HepG2 (cell line): ENCODE measurements around the gene PRSS33. TPM values are rescaled to one million over a fixed set of nuclear protein-coding genes. Genes with fewer than 3 reads are reported as not detected.

Experiments used
- ATAC-seq: fragments of 200-7000 bp; cut with Tn5 transposase; 3 replicates; pipeline ENCODE4 v1.9.1; 2020; ENCODE audit warnings: mild to moderate bottlenecking, moderate library complexity
- BruUV-seq: library from RNA; stranded (reverse); fragments of 400-500 nt; replicated peaks from 2 replicates; lab custom pipeline; 2021; lab: Mats Ljungman, UMichigan
- CTCF ChIA-PET: fragments of 300-600 bp; formaldehyde crosslinking; extraction: SDS; loops from one replicate; lab custom pipeline; 2021; ENCODE audit warnings: low total read pairs, inconsistent platforms, low intra/inter-chr PET ratio; lab: Yijun Ruan, JAX
- POLR2A ChIA-PET: fragments of 350-600 bp; sonication (Branson Sonifier 250); formaldehyde crosslinking; loops from one replicate; lab custom pipeline; 2020; ENCODE audit warnings: antibody characterized with exemption, inconsistent platforms; lab: Yijun Ruan, JAX
- DNase-seq: peaks from one replicate; pipeline ENCODE4 v3.0.0-alpha.2; 2015; ENCODE audit warnings: low spot score
- FAIRE-seq: peaks from 3 replicates; lab custom pipeline; 2011; peaks lifted over from hg19 to GRCh38; lab: Jason Lieb, UNC
- H2AFZ ChIP-seq: one replicate; pipeline ENCODE4 v1.6.1; 2011; ENCODE audit warnings: low read length, inconsistent platforms
- H3K27ac ChIP-seq: fragments of 300-600 bp; 3 replicates; pipeline ENCODE4 v1.8.0; 2011; ENCODE audit warnings: mixed run types, mild to moderate bottlenecking, mixed read lengths, low read length, inconsistent platforms; ENCODE audit not compliant: insufficient read depth; ENCODE audit errors: extremely low read length
- H3K27me3 ChIP-seq, 2 experiments: fragments of 200-600 bp in 1 of 2; 2 replicates in 1 of 2; 3 replicates in 1 of 2; pipeline versions ENCODE4 v1.6.0 to v1.8.0; 2011; ENCODE audit warnings: low read length in 2 of 2, mild to moderate bottlenecking in 2 of 2, moderate library complexity in 2 of 2, inconsistent platforms in 1 of 2; ENCODE audit not compliant: insufficient read depth in 2 of 2, control insufficient read depth in 1 of 2
- H3K36me3 ChIP-seq, 2 experiments: fragments of 200-600 bp in 1 of 2; replicated peaks in 1 of 2; 2 replicates in 1 of 2; 3 replicates in 1 of 2; pipeline versions ENCODE4 v1.5.1 to v1.8.0; 2011; ENCODE audit warnings: low read length in 2 of 2, inconsistent platforms in 1 of 2; ENCODE audit not compliant: insufficient read depth in 2 of 2, control insufficient read depth in 1 of 2
- H3K4me1 ChIP-seq: 2 replicates; pipeline ENCODE4 v1.5.1; 2012; ENCODE audit warnings: low read length, inconsistent platforms; ENCODE audit not compliant: insufficient read depth
- H3K4me2 ChIP-seq: 2 replicates; pipeline ENCODE4 v1.6.0; 2011; ENCODE audit warnings: low read depth, low read length, inconsistent platforms
- H3K4me3 ChIP-seq, 3 experiments: fragments of 200-600 bp in 1 of 3; sonication (generic), shearing (Covaris generic) in 1 of 3; replicated peaks in 1 of 3; 2 replicates each; pipeline ENCODE4 v1.5.1; 2011 to 2016; ENCODE audit warnings: low read length in 3 of 3, inconsistent platforms in 2 of 3, low read depth in 2 of 3, mild to moderate bottlenecking in 2 of 3, control low read depth in 1 of 3, mixed read lengths in 1 of 3; ENCODE audit not compliant: insufficient read depth in 1 of 3
- H3K79me2 ChIP-seq: one replicate; pipeline ENCODE4 v1.6.1; 2011; ENCODE audit warnings: low read length, inconsistent platforms; ENCODE audit not compliant: insufficient read depth
- H3K9ac ChIP-seq: 2 replicates; pipeline ENCODE4 v1.6.0; 2011; ENCODE audit warnings: mild to moderate bottlenecking, low read depth, low read length, inconsistent platforms; ENCODE audit not compliant: insufficient read depth
- H3K9me3 ChIP-seq: 2 replicates; pipeline ENCODE4 v1.5.1; 2012; ENCODE audit warnings: mild to moderate bottlenecking, low read length
- H4K20me1 ChIP-seq: 2 replicates; pipeline ENCODE4 v1.6.0; 2011; ENCODE audit warnings: inconsistent platforms, mild to moderate bottlenecking, low read length, moderate library complexity; ENCODE audit not compliant: insufficient read depth
- AHDC1 ChIP-seq: sonication (generic); formaldehyde crosslinking; IDR thresholded peaks from 2 replicates; pipeline ENCODE4 v1.5.1; 2020; ENCODE audit warnings: mild to moderate bottlenecking, missing genetic modification reagents, borderline replicate concordance
- ATF4 ChIP-seq, 2 experiments: fragments of 450-650 bp in 1 of 2; sonication (generic) in 1 of 2; formaldehyde crosslinking; IDR thresholded peaks; 2 replicates each; pipeline versions ENCODE4 v1.5.0 to v1.8.0; 2020 to 2022; ENCODE audit warnings: mild to moderate bottlenecking in 1 of 2, missing genetic modification reagents in 1 of 2
- BCL6 ChIP-seq: IDR thresholded peaks from 2 replicates; pipeline ENCODE4 v1.6.1; 2016; ENCODE audit warnings: missing genetic modification reagents, missing compliant biosample characterization
- CEBPG ChIP-seq: IDR thresholded peaks from 2 replicates; pipeline ENCODE4 v1.6.1; 2016
- GABPB1 ChIP-seq: IDR thresholded peaks from 2 replicates; pipeline ENCODE4 v1.6.1; 2016; ENCODE audit warnings: mild to moderate bottlenecking, missing genetic modification reagents, moderate library complexity, missing compliant biosample characterization
- NR2F6 ChIP-seq, 2 experiments: IDR thresholded peaks; 2 replicates each; pipeline ENCODE4 v1.6.1; 2016; ENCODE audit warnings: antibody characterized with exemption in 1 of 2, mild to moderate bottlenecking in 1 of 2
- SIX4 ChIP-seq: sonication (generic); formaldehyde crosslinking; IDR thresholded peaks from 2 replicates; pipeline ENCODE4 v1.4.0; 2020; ENCODE audit warnings: missing genetic modification reagents
- SP4 ChIP-seq: sonication (generic); formaldehyde crosslinking; IDR thresholded peaks from 2 replicates; pipeline ENCODE4 v1.8.1; 2023; ENCODE audit warnings: mild to moderate bottlenecking, missing genetic modification reagents
- TOE1 ChIP-seq: sonication (generic); formaldehyde crosslinking; IDR thresholded peaks from 2 replicates; pipeline ENCODE4 v1.4.0; 2020; ENCODE audit warnings: mild to moderate bottlenecking, missing genetic modification reagents
- ZFP91 ChIP-seq: sonication (generic); formaldehyde crosslinking; IDR thresholded peaks from 2 replicates; pipeline ENCODE4 v1.9.0; 2022; ENCODE audit warnings: missing genetic modification reagents, mild to moderate bottlenecking, borderline replicate concordance
- ZNF570 ChIP-seq: sonication (generic); formaldehyde crosslinking; IDR thresholded peaks from 2 replicates; pipeline ENCODE4 v1.4.0; 2020; ENCODE audit warnings: mild to moderate bottlenecking, missing genetic modification reagents, borderline replicate concordance
- ZNF691 ChIP-seq: sonication (generic); formaldehyde crosslinking; IDR thresholded peaks from 2 replicates; pipeline ENCODE4 v1.4.0; 2020; ENCODE audit warnings: missing genetic modification reagents, low read depth, mild to moderate bottlenecking, borderline replicate concordance
- WGBS: methylation state at CpG from one replicate; pipeline ENCODE4 v1.1.6; 2017; ENCODE audit warnings: low lambda C conversion rate; 5-methylcytosine and 5-hydroxymethylcytosine counted together
- in situ Hi-C: cut with HindIII; loops from 2 replicates; pipeline ENCODE4 v1.10.0; 2017; ENCODE audit warnings: low pct_unique_long_range_greater_than_20kb; ENCODE audit not compliant: extremely low pct_ligation_motif_present
- intact Hi-C: fragments of 100-400 bp; cut with micrococcal nuclease; formaldehyde crosslinking; loops from one replicate; pipeline ENCODE4 v1.10.0; 2022; ENCODE audit not compliant: unreplicated experiment
- polyA plus RNA-seq, 8 experiments: library from polyadenylated mRNA; depleted of rRNA in 3 of 8; stranded (reverse) in 7 of 8; unstranded in 1 of 8; fragments of >200 nt; fragmentation: Illumina TruSeq in 4 of 8; extraction: Trizol in 4 of 8; gene quantifications; 2 replicates each; pipeline versions ENCODE4 v1.2.1 to v1.2.3, GENCODE V29; 2011 to 2016; ENCODE audit warnings: low read depth in 4 of 8, missing spikeins in 1 of 8, mixed read lengths in 1 of 8; ENCODE audit not compliant: insufficient read depth in 1 of 8
- total RNA-seq, 5 experiments: library from RNA; depleted of rRNA; stranded (reverse); fragments of >200 nt; fragmentation: Illumina TruSeq; extraction: Trizol; gene quantifications; 2 replicates each; pipeline ENCODE4 v1.2.3, GENCODE V29; 2016; ENCODE audit warnings: low read depth in 1 of 5

PRSS33 gene
- total and polyA plus RNA-seq, 2 of the 13 experiments (the other 11 are each of a cell fraction or from before 2014, with no cell fraction given) = not detected

- peaks cover 18% of the 10 kb centered on the region for H3K4me1 ChIP-seq
- H3K4me3 ChIP-seq = peak overlapping the region in 1 of 3 experiments; percentile 19; a peak in 1 of 6 replicates
- 16% methylated on average over 13 of the region's 15 CpGs for WGBS
- no peak for FAIRE-seq
- H3K27me3 ChIP-seq = peaks cover 8 to 74% of the 10 kb centered on the region in 2 experiments; a peak in 4 of 5 replicates
- no peaks in the 10 kb centered on the region for H3K79me2 ChIP-seq
- no peak; the same call in 2 of the 3 replicates for ATAC-seq
- ChIA-PET POLR2A (no interaction called here), CTCF (no interaction called here)
- no peak overlapping the region for H2AFZ ChIP-seq
- H3K9me3 ChIP-seq = no peaks in the 10 kb centered on the region
- H3K27ac ChIP-seq = no peak overlapping the region
- intact Hi-C loops = no loop called here
- peak overlapping the region; percentile 8; the same call in 1 of the 2 replicates for H3K4me2 ChIP-seq
- H3K9ac ChIP-seq = no peak overlapping the region
- DNase-seq = no peak
- in situ Hi-C loops = loop anchor here (5.0 kb wide), 1 partner anchor 41 kb away; no protein-coding TSS in a partner anchor
- H3K36me3 ChIP-seq = no peaks in the 10 kb centered on the region
- BruUV-seq = no TSS peak
- H4K20me1 ChIP-seq = no peaks in the 10 kb centered on the region
- TF ChIP-seq SIX4 (CRISPR knock-in tag) (peak; percentile 55; the same call in 1 of the 2 replicates), TOE1 (CRISPR knock-in tag) (no peak), ATF4 (CRISPR knock-in tag; IDR thresholded peaks at IDR 0.05) (peak in 1 of 2 experiments; percentile 65; a peak in 2 of 4 replicates), ZFP91 (CRISPR knock-in tag) (no peak), BCL6 (CRISPR knock-in tag) (peak; percentile 39; the same call in 1 of the 2 replicates), SP4 (CRISPR knock-in tag) (no peak), ZNF570 (no peak), NR2F6 (IDR thresholded peaks at IDR 0.05) (peak; percentile 19; the same call in 1 of the 2 replicates), NR2F6 (CRISPR knock-in tag; IDR thresholded peaks at IDR 0.05) (0 out of 2 replicates have a peak, but pooled peaks have one; percentile 41), ZNF691 (CRISPR knock-in tag) (peak; percentile 53; the same call in 1 of the 2 replicates), AHDC1 (CRISPR knock-in tag) (no peak), GABPB1 (no peak), CEBPG (CRISPR knock-in tag) (peak; percentile 18; the same call in 1 of the 2 replicates)
Measured at GRCh38 chr16:2786061-2786825, 1.1 kb downstream of the PRSS33 start.
